GM12892 (cell line): ENCODE data around the gene CAMTA1.

ENCODE experiments used
- POLR2A ChIP-seq: IDR thresholded peaks from 2 replicates; pipeline ENCODE4 v1.6.1; 2011; ENCODE audit warnings: low read depth, low read length, control low read depth
- POLR2AphosphoS5 ChIP-seq: IDR thresholded peaks from 2 replicates; pipeline ENCODE4 v1.6.1; 2011; ENCODE audit warnings: low read depth, low read length, control low read depth

DNA sequence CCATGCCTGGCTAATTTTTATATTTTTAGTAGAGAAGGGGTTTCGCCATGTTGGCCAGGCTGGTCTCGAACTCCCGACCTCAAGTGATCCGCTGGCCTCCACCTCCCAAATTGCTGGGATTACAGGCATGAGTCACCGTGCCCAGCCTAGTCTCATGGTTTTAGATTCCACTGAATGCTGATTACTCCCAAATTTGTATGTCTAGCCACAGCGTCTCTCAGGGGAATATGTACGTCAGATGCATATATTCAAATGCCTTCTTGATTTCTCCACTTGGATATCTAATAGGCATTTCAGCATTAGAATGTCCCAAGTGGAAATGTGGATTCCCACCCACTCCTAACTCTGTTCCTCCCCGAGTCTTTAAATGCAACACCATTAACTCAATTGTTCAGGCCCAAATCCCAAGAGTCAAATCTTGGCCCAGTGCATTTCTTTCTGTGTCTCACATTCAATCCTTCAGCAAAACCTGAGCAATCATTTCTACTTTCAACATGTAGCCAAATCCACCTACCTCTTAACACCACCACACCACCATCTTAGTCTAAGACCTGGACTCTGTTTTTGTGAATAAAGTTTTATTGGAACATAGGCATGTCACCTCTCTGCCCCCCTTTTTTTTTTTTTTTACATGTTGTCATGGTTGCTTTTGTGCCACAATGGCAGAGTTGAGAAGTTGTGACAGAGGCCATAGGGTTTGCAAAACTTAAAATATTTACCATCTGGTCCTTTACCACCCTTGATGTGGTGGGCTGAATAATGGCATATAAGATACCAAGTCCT is 9.8 kb upstream of the CAMTA1 start:
- no peak for TF ChIP-seq POLR2A
- TF ChIP-seq POLR2AphosphoS5: no peak
